ENCODE data around the gene LRBA. TPM values are rescaled to one million over a fixed set of nuclear protein-coding genes. Genes with fewer than 3 reads are reported as not detected.
"Not testable (repeated sequence)": the region's sequence is repeated elsewhere in the genome, so short reads cannot be mapped to it uniquely, and the experiment has no call there.

LRBA gene
- total and polyA plus RNA-seq, 9 of the 15 experiments (the other 6 are each of a cell fraction or from before 2014, with no cell fraction given), result 24.2 to 88.7 (median 59.7) TPM

- DNase-seq (ENCODE audit: extremely low read depth in 1 of 4, low spot score in 3 of 4); H3K9me3 ChIP-seq (replicated peaks; ENCODE audit: control insufficient read depth, insufficient read depth, low read depth, low read length); ATAC-seq; in situ Hi-C loops (cut with MboI); BruUV-seq (replicated peaks); H3K4me1 ChIP-seq (replicated peaks in 1 of 2; ENCODE audit: control insufficient read depth in 2 of 2, insufficient read depth in 2 of 2, low read length in 2 of 2); H3K4me2 ChIP-seq (ENCODE audit: insufficient read depth, low read length); H3K36me3 ChIP-seq (ENCODE audit: control insufficient read depth, insufficient read depth, low read length); H3K27ac ChIP-seq (ENCODE audit: extremely low read depth, low read depth, low read length); H3K27me3 ChIP-seq (ENCODE audit: control insufficient read depth in 2 of 2, insufficient read depth in 2 of 2, low read length in 2 of 2); H3K9me1 ChIP-seq (ENCODE audit: control insufficient read depth, insufficient read depth, low read length); H4K20me1 ChIP-seq (replicated peaks; ENCODE audit: control insufficient read depth, insufficient read depth, low read length); FAIRE-seq; H2AFZ ChIP-seq (ENCODE audit: low read depth, low read length); intact Hi-C loops (cut with micrococcal nuclease); POLR2A ChIA-PET; H3K9ac ChIP-seq (ENCODE audit: insufficient read depth in 1 of 2, low read depth in 2 of 2, low read length in 2 of 2); CTCF ChIA-PET (ENCODE audit: low intra/inter-chr PET ratio); H3K4me3 ChIP-seq: not testable (repeated sequence)
- WGBS (ENCODE audit: insufficient coverage, low coverage, missing lambda C conversion rate), result 97% methylated on average over 3 of the region's 3 CpGs
- H3K79me2 ChIP-seq (ENCODE audit: control insufficient read depth, insufficient read depth, low read length), result peaks cover 99% of the 10 kb centered on the region
- peak; percentile 81 for TF ChIP-seq CHAMP1 (IDR thresholded peaks at IDR 0.05)
- TF ChIP-seq CC2D1A (IDR thresholded peaks at IDR 0.05), result peak; percentile 62
- peak; percentile 25 for TF ChIP-seq ZFP36 (IDR thresholded peaks at IDR 0.05; ENCODE audit: low read depth, low read length, partially characterized antibody)
Measured at GRCh38 chr4:150993577-150993976, 21.5 kb downstream of the LRBA start.

GRCh38 chr4:150990993-150991392 is 24.1 kb downstream of the LRBA start:
- no peak for ATAC-seq
- no TSS peak for BruUV-seq (replicated peaks)
- no peak for FAIRE-seq
- CTCF ChIA-PET (ENCODE audit: low intra/inter-chr PET ratio), result no interaction called here
- WGBS (ENCODE audit: insufficient coverage, low coverage, missing lambda C conversion rate), result no CpG with 5 or more reads among the region's 2 CpGs
- no peak overlapping the region for H3K9ac ChIP-seq (ENCODE audit: insufficient read depth in 1 of 2, low read depth in 2 of 2, low read length in 2 of 2)
- peaks cover 97% of the 10 kb centered on the region for H3K79me2 ChIP-seq (ENCODE audit: control insufficient read depth, insufficient read depth, low read length)
- H2AFZ ChIP-seq (ENCODE audit: low read depth, low read length), result no peak overlapping the region
- H3K9me1 ChIP-seq (ENCODE audit: control insufficient read depth, insufficient read depth, low read length), result no peaks in the 10 kb centered on the region
- no peaks in the 10 kb centered on the region for H4K20me1 ChIP-seq (replicated peaks; ENCODE audit: control insufficient read depth, insufficient read depth, low read length)
- no peaks in the 10 kb centered on the region for H3K27me3 ChIP-seq (ENCODE audit: control insufficient read depth in 2 of 2, insufficient read depth in 2 of 2, low read length in 2 of 2)
- H3K9me3 ChIP-seq (replicated peaks; ENCODE audit: control insufficient read depth, insufficient read depth, low read depth, low read length), result peaks cover 4% of the 10 kb centered on the region; the same call in 1 of the 2 replicates
- H3K4me2 ChIP-seq (ENCODE audit: insufficient read depth, low read length), result no peak overlapping the region
- POLR2A ChIA-PET, result no interaction called here
- H3K4me3 ChIP-seq, result no peak overlapping the region
- H3K4me1 ChIP-seq (replicated peaks in 1 of 2; ENCODE audit: control insufficient read depth in 2 of 2, insufficient read depth in 2 of 2, low read length in 2 of 2), result peaks cover 0 to 5% of the 10 kb centered on the region in 2 experiments; a peak in 2 of 5 replicates
- in situ Hi-C loops (cut with MboI) (no loop called here), intact Hi-C loops (cut with micrococcal nuclease) (no loop called here)
- H3K27ac ChIP-seq (ENCODE audit: extremely low read depth, low read depth, low read length), result no peak overlapping the region
- peaks cover 8% of the 10 kb centered on the region for H3K36me3 ChIP-seq (ENCODE audit: control insufficient read depth, insufficient read depth, low read length)
- DNase-seq (ENCODE audit: extremely low read depth in 1 of 4, low spot score in 3 of 4), result no peak
- TF ChIP-seq CBX2 (IDR thresholded peaks at IDR 0.05; ENCODE audit: insufficient read depth, low read length, poor library complexity, severe bottlenecking) (no peak), TRIM25 (IDR thresholded peaks at IDR 0.05; ENCODE audit: borderline replicate concordance) (no peak), HEY1 (CRISPR knock-in tag; IDR thresholded peaks at IDR 0.05; ENCODE audit: borderline replicate concordance) (no peak), RBM25 (IDR thresholded peaks at IDR 0.05; ENCODE audit: low read depth, low read length, severe bottlenecking) (peak; percentile 71), ZNF174 (CRISPR knock-in tag; IDR thresholded peaks at IDR 0.05) (no peak), ZNF436 (CRISPR knock-in tag; IDR thresholded peaks at IDR 0.05) (no peak), ZFP36 (IDR thresholded peaks at IDR 0.05; ENCODE audit: low read depth, low read length, partially characterized antibody) (peak; percentile 66), POLR2AphosphoS2 (IDR thresholded peaks at IDR 0.05; ENCODE audit: low read length) (no peak), U2AF2 (optimal IDR thresholded peaks at IDR 0.05; ENCODE audit: low read depth, low read length) (no peak), ZNF766 (CRISPR knock-in tag; conservative IDR thresholded peaks at IDR 0.05) (no peak)

Measured in K562 (cell line).